Glutamatergic neuron (in vitro differentiated cells): ENCODE measurements around the gene ADIPOR2. TPM values are rescaled to one million over a fixed set of nuclear protein-coding genes. Genes with fewer than 3 reads are reported as not detected.
"Not testable (repeated sequence)": the region's sequence is repeated elsewhere in the genome, so short reads cannot be mapped to it uniquely, and the experiment has no call there.

Source experiments
- DNase-seq: peaks from one replicate; pipeline ENCODE4 v3.0.0; 2022
- H3K27ac Mint-ChIP-seq: one replicate; pipeline ENCODE4 v1.8.0; 2020; ENCODE audit warnings: mild to moderate bottlenecking, mixed read lengths, inconsistent platforms; ENCODE audit not compliant: unreplicated experiment
- H3K27me3 Mint-ChIP-seq: one replicate; pipeline ENCODE4 v1.8.0; 2020; ENCODE audit warnings: mild to moderate bottlenecking, moderate library complexity, mixed read lengths, inconsistent platforms; ENCODE audit not compliant: unreplicated experiment
- H3K36me3 Mint-ChIP-seq: one replicate; pipeline ENCODE4 v1.8.0; 2020; ENCODE audit warnings: mild to moderate bottlenecking, mixed read lengths, inconsistent platforms; ENCODE audit not compliant: unreplicated experiment
- H3K4me1 Mint-ChIP-seq: one replicate; pipeline ENCODE4 v1.8.0; 2020; ENCODE audit warnings: mild to moderate bottlenecking, low read depth, mixed read lengths, inconsistent platforms; ENCODE audit not compliant: unreplicated experiment
- H3K4me3 Mint-ChIP-seq: one replicate; pipeline ENCODE4 v1.8.0; 2020; ENCODE audit warnings: mild to moderate bottlenecking, mixed read lengths, inconsistent platforms; ENCODE audit not compliant: unreplicated experiment
- H3K9me3 Mint-ChIP-seq: one replicate; pipeline ENCODE4 v1.8.0; 2020; ENCODE audit warnings: mild to moderate bottlenecking, moderate library complexity, mixed read lengths, inconsistent platforms; ENCODE audit not compliant: unreplicated experiment
- total RNA-seq: library from RNA; stranded (reverse); fragmentation: NEBNext Ultra II Directional; extraction: Animal tissue kit (Norgen Biotek cat#: 25700); gene quantifications from one replicate; pipeline ENCODE4 v1.2.1, GENCODE V29; 2021; ENCODE audit not compliant: unreplicated experiment
- TF ChIP-seq, protein P1 (sequence below): fragments of 200-600 bp; sonication (generic); IDR thresholded peaks from one replicate; pipeline ENCODE4 v1.5.0; 2021; ENCODE audit not compliant: partially characterized antibody, unreplicated experiment

Gene ADIPOR2
- total RNA-seq, 1 donor from 2014 or later, result 43.3 TPM

DNA sequence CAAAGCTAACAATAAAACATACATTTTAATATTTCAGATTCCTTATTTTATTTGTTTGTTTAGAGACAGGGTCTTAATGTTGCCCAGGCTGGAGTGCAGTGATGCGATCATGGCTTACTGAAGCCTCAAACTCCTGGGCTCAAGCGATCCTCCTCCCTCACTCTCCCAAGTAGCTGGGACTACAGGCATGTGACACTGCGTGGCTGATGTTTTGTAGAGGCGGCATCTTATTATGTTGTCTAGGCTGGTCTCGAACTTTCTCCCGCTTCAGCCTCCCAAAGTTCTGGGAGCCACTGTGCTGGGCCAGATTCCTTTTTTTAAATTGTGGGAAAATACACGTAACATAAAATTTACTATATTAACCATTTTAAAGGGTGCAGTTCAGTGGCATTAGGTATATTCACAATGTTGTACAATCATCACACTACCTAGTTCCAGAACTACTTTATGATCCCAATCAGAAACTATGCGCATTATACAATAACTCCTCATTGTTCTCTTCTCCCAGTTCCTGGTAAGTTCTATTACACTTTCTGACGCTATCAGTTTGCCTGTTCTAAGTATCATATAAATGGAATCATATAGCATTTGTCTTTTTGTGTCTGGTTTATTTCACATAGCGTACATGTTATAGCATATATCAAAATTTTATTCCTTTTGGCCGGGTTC, 40.3 kb downstream of the ADIPOR2 start:
- Mint-ChIP-seq H3K9me3 (no peaks in the 10 kb centered on the region), H3K4me3 (no peak overlapping the region), H3K4me1 (no peaks in the 10 kb centered on the region), H3K27ac (no peak overlapping the region), H3K36me3 (no peaks in the 10 kb centered on the region), H3K27me3 (peaks cover 3% of the 10 kb centered on the region)
- DNase-seq, result no peak
- TF ChIP-seq, protein P1, sequence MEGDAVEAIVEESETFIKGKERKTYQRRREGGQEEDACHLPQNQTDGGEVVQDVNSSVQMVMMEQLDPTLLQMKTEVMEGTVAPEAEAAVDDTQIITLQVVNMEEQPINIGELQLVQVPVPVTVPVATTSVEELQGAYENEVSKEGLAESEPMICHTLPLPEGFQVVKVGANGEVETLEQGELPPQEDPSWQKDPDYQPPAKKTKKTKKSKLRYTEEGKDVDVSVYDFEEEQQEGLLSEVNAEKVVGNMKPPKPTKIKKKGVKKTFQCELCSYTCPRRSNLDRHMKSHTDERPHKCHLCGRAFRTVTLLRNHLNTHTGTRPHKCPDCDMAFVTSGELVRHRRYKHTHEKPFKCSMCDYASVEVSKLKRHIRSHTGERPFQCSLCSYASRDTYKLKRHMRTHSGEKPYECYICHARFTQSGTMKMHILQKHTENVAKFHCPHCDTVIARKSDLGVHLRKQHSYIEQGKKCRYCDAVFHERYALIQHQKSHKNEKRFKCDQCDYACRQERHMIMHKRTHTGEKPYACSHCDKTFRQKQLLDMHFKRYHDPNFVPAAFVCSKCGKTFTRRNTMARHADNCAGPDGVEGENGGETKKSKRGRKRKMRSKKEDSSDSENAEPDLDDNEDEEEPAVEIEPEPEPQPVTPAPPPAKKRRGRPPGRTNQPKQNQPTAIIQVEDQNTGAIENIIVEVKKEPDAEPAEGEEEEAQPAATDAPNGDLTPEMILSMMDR, result no peak

DNA sequence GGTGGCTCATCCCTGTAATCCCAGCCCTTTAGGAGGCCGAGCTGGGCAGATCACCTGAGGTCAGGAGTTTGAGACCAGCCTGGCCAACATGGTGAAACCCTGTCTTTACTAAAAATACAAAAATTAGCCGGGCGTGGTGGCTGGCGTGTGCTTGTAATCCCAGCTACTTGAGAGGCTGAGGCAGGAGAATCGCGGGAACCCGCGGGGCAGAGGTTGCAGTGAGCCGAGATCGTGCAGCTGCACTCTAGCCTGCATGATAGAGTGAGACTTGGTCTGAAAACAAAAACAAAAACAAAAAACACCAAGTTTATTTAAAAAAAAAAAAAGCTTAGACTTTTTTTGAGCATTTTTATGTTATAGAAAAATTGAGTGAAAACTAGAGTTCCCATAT, 40.8 kb downstream of the ADIPOR2 start:
- not testable (repeated sequence) for H3K36me3 Mint-ChIP-seq, H3K4me3 Mint-ChIP-seq, H3K9me3 Mint-ChIP-seq, H3K27me3 Mint-ChIP-seq, DNase-seq, H3K4me1 Mint-ChIP-seq, H3K27ac Mint-ChIP-seq

DNA sequence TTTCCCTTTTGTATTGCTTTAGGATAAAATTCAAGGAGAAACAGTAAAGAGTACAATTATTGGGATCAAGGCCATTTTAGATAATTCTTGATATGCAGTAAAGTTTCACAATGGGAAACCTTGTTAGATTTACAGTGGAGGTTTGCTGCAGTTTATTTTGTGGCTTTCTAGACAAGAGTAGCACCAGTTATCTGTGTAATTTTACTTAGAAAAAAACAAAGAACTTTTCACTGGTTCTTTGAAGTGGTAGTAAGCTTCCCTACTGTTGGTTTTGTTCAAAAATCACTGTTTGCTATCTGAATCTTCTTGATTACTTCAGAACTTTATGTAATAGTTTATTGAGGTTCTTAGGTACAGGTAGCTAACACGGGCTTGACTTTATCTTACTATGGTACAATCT, 42.0 kb downstream of the ADIPOR2 start:
- H3K36me3 Mint-ChIP-seq, result no peaks in the 10 kb centered on the region
- H3K9me3 Mint-ChIP-seq, result no peaks in the 10 kb centered on the region
- H3K4me1 Mint-ChIP-seq, result no peaks in the 10 kb centered on the region
- no peak overlapping the region for H3K4me3 Mint-ChIP-seq
- TF ChIP-seq, protein P1, result no peak
- no peak overlapping the region for H3K27ac Mint-ChIP-seq
- no peak for DNase-seq
- peaks cover 1% of the 10 kb centered on the region for H3K27me3 Mint-ChIP-seq

DNA sequence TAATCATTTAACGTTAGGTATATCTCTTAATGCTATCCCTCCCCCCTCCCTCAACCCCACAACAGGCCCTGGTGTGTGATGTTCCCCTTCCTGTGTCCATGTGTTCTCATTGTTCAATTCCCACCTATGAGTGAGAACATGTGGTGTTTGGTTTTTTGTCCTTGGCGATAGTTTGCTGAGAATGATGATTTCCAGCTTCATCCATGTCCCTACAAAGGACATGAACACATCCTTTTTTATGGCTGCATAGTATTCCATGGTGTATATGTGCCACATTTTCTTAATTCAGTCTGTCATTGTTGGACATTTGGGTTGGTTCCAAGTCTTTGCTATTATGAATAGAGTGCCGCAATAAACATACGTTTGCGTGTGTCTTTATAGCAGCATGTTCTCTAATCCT, 42.8 kb downstream of the ADIPOR2 start:
- H3K27ac Mint-ChIP-seq, H3K36me3 Mint-ChIP-seq, H3K27me3 Mint-ChIP-seq, H3K9me3 Mint-ChIP-seq, DNase-seq, H3K4me1 Mint-ChIP-seq, H3K4me3 Mint-ChIP-seq: not testable (repeated sequence)

DNA sequence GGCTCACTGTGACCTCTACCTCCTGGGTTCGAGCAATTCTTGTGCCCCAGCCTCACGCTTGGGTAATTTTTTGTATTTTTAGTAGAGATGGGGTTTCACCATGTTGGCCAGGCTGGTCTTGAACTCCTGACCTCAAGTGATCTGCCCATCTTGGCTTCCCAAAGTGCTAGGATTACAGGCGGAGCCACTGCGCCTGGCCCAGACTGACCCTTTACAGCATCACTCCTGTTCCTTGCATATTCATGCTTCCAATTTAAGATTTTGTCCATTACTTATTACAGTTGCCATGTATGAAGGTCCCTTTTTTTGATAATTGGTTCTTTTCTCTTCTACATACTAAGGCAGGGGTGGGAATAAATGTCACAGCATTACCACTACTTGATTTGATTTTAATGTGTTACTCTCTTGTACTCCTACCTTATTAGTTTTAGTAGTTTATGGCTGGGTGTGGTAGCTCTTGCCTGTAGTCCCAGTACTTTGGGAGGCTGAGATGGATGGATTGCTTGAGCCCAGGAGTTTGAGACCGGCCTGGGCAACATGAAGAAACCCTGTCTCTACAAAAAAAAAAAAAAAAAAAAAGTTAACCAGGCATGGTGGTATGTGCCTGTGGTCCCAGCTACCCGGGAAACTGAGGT, 46.9 kb downstream of the ADIPOR2 start:
- TF ChIP-seq, protein P1, result no peak
- Mint-ChIP-seq H3K4me1 (peaks cover 26% of the 10 kb centered on the region), H3K4me3 (no peak overlapping the region), H3K27ac (no peak overlapping the region), H3K9me3 (no peaks in the 10 kb centered on the region), H3K36me3 (no peaks in the 10 kb centered on the region), H3K27me3 (peaks cover 1% of the 10 kb centered on the region)
- no peak for DNase-seq

DNA sequence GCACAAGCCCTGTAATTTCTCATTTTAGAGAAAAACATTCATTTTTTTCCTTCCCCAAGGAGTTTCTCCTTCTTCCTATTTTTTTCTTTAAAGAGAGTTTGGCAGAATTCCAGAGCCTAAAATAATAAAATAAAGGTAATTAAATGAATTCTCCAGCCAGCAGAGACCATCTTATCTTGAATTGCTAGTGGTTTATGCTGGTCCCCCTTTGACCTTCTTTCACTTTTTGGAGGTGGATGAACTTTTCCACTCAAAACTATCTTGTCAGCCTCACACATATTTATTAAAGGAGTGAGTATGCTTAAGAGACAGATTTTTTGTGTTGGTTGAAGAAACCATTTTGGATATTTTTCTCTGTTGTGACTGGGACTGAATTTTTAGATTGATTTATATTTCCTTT, 47.6 kb downstream of the ADIPOR2 start:
- TF ChIP-seq, protein P1, result no peak
- Mint-ChIP-seq H3K36me3 (no peaks in the 10 kb centered on the region), H3K4me1 (peaks cover 26% of the 10 kb centered on the region), H3K9me3 (no peaks in the 10 kb centered on the region), H3K27ac (no peak overlapping the region), H3K4me3 (no peak overlapping the region), H3K27me3 (peaks cover 1% of the 10 kb centered on the region)
- no peak for DNase-seq
